ENCODE data around the gene RNF175. TPM values are rescaled to one million over a fixed set of nuclear protein-coding genes. Genes with fewer than 3 reads are reported as not detected.

RNF175 gene
- total RNA-seq, 6 donors from 2014 or later: not detected

GRCh38 chr4:153776601-153777000 lies 16.8 kb upstream of the RNF175 start:
- 86 to 88% methylated on average over 2 to 3 of the region's 3 CpGs for WGBS, 2 donors
- ATAC-seq (ENCODE audit: low FRiP score in 2 of 2): no peak
- H3K4me3 ChIP-seq: no peak overlapping the region

GRCh38 chr4:153773236-153773690 lies 13.4 kb upstream of the RNF175 start:
- ATAC-seq (ENCODE audit: low FRiP score in 2 of 2) (no peak), DNase-seq (no peak)
- no peak overlapping the region for H3K27ac ChIP-seq
- H3K4me3 ChIP-seq: no peak overlapping the region
- 83 to 85% methylated on average over 2 of the region's 2 CpGs for WGBS, 2 donors
- H3K9me3 ChIP-seq: no peaks in the 10 kb centered on the region
- no peaks in the 10 kb centered on the region for H3K36me3 ChIP-seq
- H3K27me3 ChIP-seq: no peaks in the 10 kb centered on the region
- no peaks in the 10 kb centered on the region for H3K4me1 ChIP-seq
- TF ChIP-seq POLR2AphosphoS5 (IDR thresholded peaks at IDR 0.05) (no peak), POLR2A (IDR thresholded peaks at IDR 0.05) (no peak), EP300 (IDR thresholded peaks at IDR 0.05) (no peak), CTCF (IDR thresholded peaks at IDR 0.05) (no peak)

More at GRCh38 chr4:153776601-153777000, 16.8 kb upstream of the RNF175 start:
- TF ChIP-seq CTCF (IDR thresholded peaks at IDR 0.05) (no peak), POLR2A (IDR thresholded peaks at IDR 0.05) (no peak), POLR2AphosphoS5 (IDR thresholded peaks at IDR 0.05) (no peak), EP300 (IDR thresholded peaks at IDR 0.05) (no peak)
- no peak overlapping the region for H3K27ac ChIP-seq
- no peaks in the 10 kb centered on the region for H3K27me3 ChIP-seq
- H3K9me3 ChIP-seq: no peaks in the 10 kb centered on the region
- no peak for DNase-seq
- no peaks in the 10 kb centered on the region for H3K36me3 ChIP-seq
- H3K4me1 ChIP-seq: no peaks in the 10 kb centered on the region

- Histone ChIP-seq H3K27ac (no peak overlapping the region), H3K36me3 (no peaks in the 10 kb centered on the region), H3K27me3 (no peaks in the 10 kb centered on the region), H3K4me1 (no peaks in the 10 kb centered on the region), H3K9me3 (no peaks in the 10 kb centered on the region), H3K4me3 (no peak overlapping the region)
- TF ChIP-seq CTCF (IDR thresholded peaks at IDR 0.05) (no peak), POLR2A (IDR thresholded peaks at IDR 0.05) (no peak), POLR2AphosphoS5 (IDR thresholded peaks at IDR 0.05) (no peak), EP300 (IDR thresholded peaks at IDR 0.05) (no peak)
- ATAC-seq (ENCODE audit: low FRiP score in 2 of 2) (no peak), DNase-seq (no peak)
Measured at GRCh38 chr4:153771046-153771445, 11.2 kb upstream of the RNF175 start.

GRCh38 chr4:153766758-153767157 lies 6.9 kb upstream of the RNF175 start:
- Histone ChIP-seq H3K27ac (no peak overlapping the region), H3K27me3 (no peaks in the 10 kb centered on the region), H3K4me3 (no peak overlapping the region), H3K36me3 (no peaks in the 10 kb centered on the region), H3K4me1 (no peaks in the 10 kb centered on the region), H3K9me3 (no peaks in the 10 kb centered on the region)
- ATAC-seq (ENCODE audit: low FRiP score in 2 of 2) (no peak), DNase-seq (no peak)
- TF ChIP-seq POLR2AphosphoS5 (IDR thresholded peaks at IDR 0.05) (no peak), CTCF (IDR thresholded peaks at IDR 0.05) (no peak), EP300 (IDR thresholded peaks at IDR 0.05) (no peak), POLR2A (IDR thresholded peaks at IDR 0.05) (no peak)
- WGBS, 2 donors: 82 to 89% methylated on average over 6 of the region's 6 CpGs

GRCh38 chr4:153765894-153766293 lies 6.1 kb upstream of the RNF175 start:
- Histone ChIP-seq H3K4me1 (no peaks in the 10 kb centered on the region), H3K27ac (no peak overlapping the region), H3K9me3 (no peaks in the 10 kb centered on the region), H3K27me3 (no peaks in the 10 kb centered on the region), H3K4me3 (no peak overlapping the region), H3K36me3 (no peaks in the 10 kb centered on the region)
- no peak for TF ChIP-seq POLR2A (IDR thresholded peaks at IDR 0.05)
- TF ChIP-seq CTCF (IDR thresholded peaks at IDR 0.05): no peak
- TF ChIP-seq POLR2AphosphoS5 (IDR thresholded peaks at IDR 0.05): no peak
- no peak for TF ChIP-seq EP300 (IDR thresholded peaks at IDR 0.05)
- DNase-seq (no peak), ATAC-seq (ENCODE audit: low FRiP score in 2 of 2) (no peak)
- 84 to 93% methylated on average over 8 of the region's 8 CpGs for WGBS, 2 donors

Data from upper lobe of left lung (tissue), 6 donors.